ENCODE data around the gene TGFBR3.

DNA sequence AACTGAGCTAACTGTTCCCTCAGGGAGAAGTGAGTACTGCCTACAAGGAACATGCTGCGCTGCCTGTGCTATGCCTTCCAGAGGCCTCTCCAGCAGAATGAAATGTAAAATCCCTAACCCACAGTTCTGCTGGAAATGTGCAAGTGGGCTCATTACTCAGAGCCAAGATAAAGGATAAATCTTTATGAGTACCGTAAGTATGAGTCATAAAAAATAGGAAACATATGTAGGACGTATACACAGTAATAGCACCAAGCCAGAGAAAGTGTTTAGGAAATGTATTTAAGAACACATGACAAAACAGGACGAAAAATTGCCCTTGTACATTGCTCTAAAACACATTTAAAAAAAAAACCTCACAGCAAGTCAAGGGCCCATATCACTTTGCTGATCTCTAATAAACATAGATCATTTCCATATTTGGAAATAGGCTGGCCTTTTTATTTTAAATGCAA is 104.6 kb downstream of the TGFBR3 start:
- TF ChIP-seq, protein P1, sequence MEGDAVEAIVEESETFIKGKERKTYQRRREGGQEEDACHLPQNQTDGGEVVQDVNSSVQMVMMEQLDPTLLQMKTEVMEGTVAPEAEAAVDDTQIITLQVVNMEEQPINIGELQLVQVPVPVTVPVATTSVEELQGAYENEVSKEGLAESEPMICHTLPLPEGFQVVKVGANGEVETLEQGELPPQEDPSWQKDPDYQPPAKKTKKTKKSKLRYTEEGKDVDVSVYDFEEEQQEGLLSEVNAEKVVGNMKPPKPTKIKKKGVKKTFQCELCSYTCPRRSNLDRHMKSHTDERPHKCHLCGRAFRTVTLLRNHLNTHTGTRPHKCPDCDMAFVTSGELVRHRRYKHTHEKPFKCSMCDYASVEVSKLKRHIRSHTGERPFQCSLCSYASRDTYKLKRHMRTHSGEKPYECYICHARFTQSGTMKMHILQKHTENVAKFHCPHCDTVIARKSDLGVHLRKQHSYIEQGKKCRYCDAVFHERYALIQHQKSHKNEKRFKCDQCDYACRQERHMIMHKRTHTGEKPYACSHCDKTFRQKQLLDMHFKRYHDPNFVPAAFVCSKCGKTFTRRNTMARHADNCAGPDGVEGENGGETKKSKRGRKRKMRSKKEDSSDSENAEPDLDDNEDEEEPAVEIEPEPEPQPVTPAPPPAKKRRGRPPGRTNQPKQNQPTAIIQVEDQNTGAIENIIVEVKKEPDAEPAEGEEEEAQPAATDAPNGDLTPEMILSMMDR (tag by site-specific recombination; IDR thresholded peaks at IDR 0.05): no peak
- TF ChIP-seq, protein P2, sequence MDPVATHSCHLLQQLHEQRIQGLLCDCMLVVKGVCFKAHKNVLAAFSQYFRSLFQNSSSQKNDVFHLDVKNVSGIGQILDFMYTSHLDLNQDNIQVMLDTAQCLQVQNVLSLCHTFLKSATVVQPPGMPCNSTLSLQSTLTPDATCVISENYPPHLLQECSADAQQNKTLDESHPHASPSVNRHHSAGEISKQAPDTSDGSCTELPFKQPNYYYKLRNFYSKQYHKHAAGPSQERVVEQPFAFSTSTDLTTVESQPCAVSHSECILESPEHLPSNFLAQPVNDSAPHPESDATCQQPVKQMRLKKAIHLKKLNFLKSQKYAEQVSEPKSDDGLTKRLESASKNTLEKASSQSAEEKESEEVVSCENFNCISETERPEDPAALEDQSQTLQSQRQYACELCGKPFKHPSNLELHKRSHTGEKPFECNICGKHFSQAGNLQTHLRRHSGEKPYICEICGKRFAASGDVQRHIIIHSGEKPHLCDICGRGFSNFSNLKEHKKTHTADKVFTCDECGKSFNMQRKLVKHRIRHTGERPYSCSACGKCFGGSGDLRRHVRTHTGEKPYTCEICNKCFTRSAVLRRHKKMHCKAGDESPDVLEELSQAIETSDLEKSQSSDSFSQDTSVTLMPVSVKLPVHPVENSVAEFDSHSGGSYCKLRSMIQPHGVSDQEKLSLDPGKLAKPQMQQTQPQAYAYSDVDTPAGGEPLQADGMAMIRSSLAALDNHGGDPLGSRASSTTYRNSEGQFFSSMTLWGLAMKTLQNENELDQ (tag by site-specific recombination; IDR thresholded peaks at IDR 0.05; ENCODE audit: low read depth): no peak
- TF ChIP-seq, protein P3, sequence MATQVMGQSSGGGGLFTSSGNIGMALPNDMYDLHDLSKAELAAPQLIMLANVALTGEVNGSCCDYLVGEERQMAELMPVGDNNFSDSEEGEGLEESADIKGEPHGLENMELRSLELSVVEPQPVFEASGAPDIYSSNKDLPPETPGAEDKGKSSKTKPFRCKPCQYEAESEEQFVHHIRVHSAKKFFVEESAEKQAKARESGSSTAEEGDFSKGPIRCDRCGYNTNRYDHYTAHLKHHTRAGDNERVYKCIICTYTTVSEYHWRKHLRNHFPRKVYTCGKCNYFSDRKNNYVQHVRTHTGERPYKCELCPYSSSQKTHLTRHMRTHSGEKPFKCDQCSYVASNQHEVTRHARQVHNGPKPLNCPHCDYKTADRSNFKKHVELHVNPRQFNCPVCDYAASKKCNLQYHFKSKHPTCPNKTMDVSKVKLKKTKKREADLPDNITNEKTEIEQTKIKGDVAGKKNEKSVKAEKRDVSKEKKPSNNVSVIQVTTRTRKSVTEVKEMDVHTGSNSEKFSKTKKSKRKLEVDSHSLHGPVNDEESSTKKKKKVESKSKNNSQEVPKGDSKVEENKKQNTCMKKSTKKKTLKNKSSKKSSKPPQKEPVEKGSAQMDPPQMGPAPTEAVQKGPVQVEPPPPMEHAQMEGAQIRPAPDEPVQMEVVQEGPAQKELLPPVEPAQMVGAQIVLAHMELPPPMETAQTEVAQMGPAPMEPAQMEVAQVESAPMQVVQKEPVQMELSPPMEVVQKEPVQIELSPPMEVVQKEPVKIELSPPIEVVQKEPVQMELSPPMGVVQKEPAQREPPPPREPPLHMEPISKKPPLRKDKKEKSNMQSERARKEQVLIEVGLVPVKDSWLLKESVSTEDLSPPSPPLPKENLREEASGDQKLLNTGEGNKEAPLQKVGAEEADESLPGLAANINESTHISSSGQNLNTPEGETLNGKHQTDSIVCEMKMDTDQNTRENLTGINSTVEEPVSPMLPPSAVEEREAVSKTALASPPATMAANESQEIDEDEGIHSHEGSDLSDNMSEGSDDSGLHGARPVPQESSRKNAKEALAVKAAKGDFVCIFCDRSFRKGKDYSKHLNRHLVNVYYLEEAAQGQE (tag by site-specific recombination; IDR thresholded peaks at IDR 0.05): no peak
- TF ChIP-seq, protein P4, sequence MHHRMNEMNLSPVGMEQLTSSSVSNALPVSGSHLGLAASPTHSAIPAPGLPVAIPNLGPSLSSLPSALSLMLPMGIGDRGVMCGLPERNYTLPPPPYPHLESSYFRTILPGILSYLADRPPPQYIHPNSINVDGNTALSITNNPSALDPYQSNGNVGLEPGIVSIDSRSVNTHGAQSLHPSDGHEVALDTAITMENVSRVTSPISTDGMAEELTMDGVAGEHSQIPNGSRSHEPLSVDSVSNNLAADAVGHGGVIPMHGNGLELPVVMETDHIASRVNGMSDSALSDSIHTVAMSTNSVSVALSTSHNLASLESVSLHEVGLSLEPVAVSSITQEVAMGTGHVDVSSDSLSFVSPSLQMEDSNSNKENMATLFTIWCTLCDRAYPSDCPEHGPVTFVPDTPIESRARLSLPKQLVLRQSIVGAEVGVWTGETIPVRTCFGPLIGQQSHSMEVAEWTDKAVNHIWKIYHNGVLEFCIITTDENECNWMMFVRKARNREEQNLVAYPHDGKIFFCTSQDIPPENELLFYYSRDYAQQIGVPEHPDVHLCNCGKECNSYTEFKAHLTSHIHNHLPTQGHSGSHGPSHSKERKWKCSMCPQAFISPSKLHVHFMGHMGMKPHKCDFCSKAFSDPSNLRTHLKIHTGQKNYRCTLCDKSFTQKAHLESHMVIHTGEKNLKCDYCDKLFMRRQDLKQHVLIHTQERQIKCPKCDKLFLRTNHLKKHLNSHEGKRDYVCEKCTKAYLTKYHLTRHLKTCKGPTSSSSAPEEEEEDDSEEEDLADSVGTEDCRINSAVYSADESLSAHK (tag by site-specific recombination; IDR thresholded peaks at IDR 0.05): no peak
- TF ChIP-seq, protein P5, sequence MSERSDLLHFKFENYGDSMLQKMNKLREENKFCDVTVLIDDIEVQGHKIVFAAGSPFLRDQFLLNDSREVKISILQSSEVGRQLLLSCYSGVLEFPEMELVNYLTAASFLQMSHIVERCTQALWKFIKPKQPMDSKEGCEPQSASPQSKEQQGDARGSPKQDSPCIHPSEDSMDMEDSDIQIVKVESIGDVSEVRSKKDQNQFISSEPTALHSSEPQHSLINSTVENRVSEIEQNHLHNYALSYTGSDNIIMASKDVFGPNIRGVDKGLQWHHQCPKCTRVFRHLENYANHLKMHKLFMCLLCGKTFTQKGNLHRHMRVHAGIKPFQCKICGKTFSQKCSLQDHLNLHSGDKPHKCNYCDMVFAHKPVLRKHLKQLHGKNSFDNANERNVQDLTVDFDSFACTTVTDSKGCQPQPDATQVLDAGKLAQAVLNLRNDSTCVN (tag by site-specific recombination; optimal IDR thresholded peaks at IDR 0.05): no peak
- TF ChIP-seq, protein P6, sequence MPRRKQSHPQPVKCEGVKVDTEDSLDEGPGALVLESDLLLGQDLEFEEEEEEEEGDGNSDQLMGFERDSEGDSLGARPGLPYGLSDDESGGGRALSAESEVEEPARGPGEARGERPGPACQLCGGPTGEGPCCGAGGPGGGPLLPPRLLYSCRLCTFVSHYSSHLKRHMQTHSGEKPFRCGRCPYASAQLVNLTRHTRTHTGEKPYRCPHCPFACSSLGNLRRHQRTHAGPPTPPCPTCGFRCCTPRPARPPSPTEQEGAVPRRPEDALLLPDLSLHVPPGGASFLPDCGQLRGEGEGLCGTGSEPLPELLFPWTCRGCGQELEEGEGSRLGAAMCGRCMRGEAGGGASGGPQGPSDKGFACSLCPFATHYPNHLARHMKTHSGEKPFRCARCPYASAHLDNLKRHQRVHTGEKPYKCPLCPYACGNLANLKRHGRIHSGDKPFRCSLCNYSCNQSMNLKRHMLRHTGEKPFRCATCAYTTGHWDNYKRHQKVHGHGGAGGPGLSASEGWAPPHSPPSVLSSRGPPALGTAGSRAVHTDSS (tag by site-specific recombination; IDR thresholded peaks at IDR 0.05): no peak
- TF ChIP-seq YY1 (tag by site-specific recombination; IDR thresholded peaks at IDR 0.05) (no peak), ZNF530 (tag by site-specific recombination; IDR thresholded peaks at IDR 0.05; ENCODE audit: low read depth) (no peak), ZNF701 (tag by site-specific recombination; IDR thresholded peaks at IDR 0.05) (no peak), SETDB1 (IDR thresholded peaks at IDR 0.05; ENCODE audit: insufficient read length, low read length) (no peak)
- TF ChIP-seq, protein P7, sequence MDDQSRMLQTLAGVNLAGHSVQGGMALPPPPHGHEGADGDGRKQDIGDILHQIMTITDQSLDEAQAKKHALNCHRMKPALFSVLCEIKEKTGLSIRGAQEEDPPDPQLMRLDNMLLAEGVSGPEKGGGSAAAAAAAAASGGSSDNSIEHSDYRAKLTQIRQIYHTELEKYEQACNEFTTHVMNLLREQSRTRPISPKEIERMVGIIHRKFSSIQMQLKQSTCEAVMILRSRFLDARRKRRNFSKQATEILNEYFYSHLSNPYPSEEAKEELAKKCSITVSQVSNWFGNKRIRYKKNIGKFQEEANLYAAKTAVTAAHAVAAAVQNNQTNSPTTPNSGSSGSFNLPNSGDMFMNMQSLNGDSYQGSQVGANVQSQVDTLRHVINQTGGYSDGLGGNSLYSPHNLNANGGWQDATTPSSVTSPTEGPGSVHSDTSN (CRISPR knock-in tag; IDR thresholded peaks at IDR 0.05): no peak
- TF ChIP-seq, protein P8, sequence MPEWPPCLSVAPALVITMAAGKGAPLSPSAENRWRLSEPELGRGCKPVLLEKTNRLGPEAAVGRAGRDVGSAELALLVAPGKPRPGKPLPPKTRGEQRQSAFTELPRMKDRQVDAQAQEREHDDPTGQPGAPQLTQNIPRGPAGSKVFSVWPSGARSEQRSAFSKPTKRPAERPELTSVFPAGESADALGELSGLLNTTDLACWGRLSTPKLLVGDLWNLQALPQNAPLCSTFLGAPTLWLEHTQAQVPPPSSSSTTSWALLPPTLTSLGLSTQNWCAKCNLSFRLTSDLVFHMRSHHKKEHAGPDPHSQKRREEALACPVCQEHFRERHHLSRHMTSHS (tag by site-specific recombination; IDR thresholded peaks at IDR 0.05): no peak
